GM12875 (cell line): ENCODE measurements around the gene MYL12A.

Experiments
- H3K4me3 ChIP-seq: one replicate; pipeline ENCODE4 v1.5.1; 2011; ENCODE audit warnings: low read depth, low read length, control low read depth
- CTCF ChIP-seq: IDR thresholded peaks from 2 replicates; pipeline ENCODE4 v1.5.1; 2011; ENCODE audit warnings: low read depth, mild to moderate bottlenecking, control low read depth, inconsistent platforms, low read length, moderate library complexity, borderline replicate concordance; ENCODE audit not compliant: insufficient read depth

MYL12A gene

GRCh38 chr18:3263132-3263700 lies 15.6 kb downstream of the MYL12A start:
- peak overlapping the region; percentile 82 for H3K4me3 ChIP-seq
- TF ChIP-seq CTCF = no peak

GRCh38 chr18:3264362-3264761 lies 16.8 kb downstream of the MYL12A start:
- H3K4me3 ChIP-seq = no peak overlapping the region
- no peak for TF ChIP-seq CTCF

- no peak for TF ChIP-seq CTCF
- no peak overlapping the region for H3K4me3 ChIP-seq
Measured at GRCh38 chr18:3265564-3266033, 18.0 kb downstream of the MYL12A start.

GRCh38 chr18:3266062-3266608 lies 18.5 kb downstream of the MYL12A start:
- no peak for TF ChIP-seq CTCF

GRCh38 chr18:3268306-3268705 lies 20.7 kb downstream of the MYL12A start:
- no peak for TF ChIP-seq CTCF
- no peak overlapping the region for H3K4me3 ChIP-seq

More at GRCh38 chr18:3266062-3266608, 18.5 kb downstream of the MYL12A start:
- no peak overlapping the region for H3K4me3 ChIP-seq

GRCh38 chr18:3269241-3269913 lies 21.8 kb downstream of the MYL12A start:
- no peak for TF ChIP-seq CTCF
- H3K4me3 ChIP-seq = no peak overlapping the region

GRCh38 chr18:3269914-3270299 lies 22.3 kb downstream of the MYL12A start:
- no peak for TF ChIP-seq CTCF
- no peak overlapping the region for H3K4me3 ChIP-seq
